NCI-H345 (cell line): ENCODE data around the gene KANTR.
"Not testable (repeated sequence)": the region's sequence is repeated elsewhere in the genome, so short reads cannot be mapped to it uniquely, and the experiment has no call there.

ENCODE experiments used
- DNase-seq: peaks from one replicate; lab custom pipeline; 2025; lab: John Stamatoyannopoulos, UW

Gene KANTR

GRCh38 chrX:53128097-53128749 is 34.3 kb downstream of the KANTR start:
- DNase-seq = no peak

GRCh38 chrX:53133400-53133799 is 39.5 kb downstream of the KANTR start:
- DNase-seq = no peak

- no peak for DNase-seq
Measured at GRCh38 chrX:53135581-53135980, 41.6 kb downstream of the KANTR start.

DNA sequence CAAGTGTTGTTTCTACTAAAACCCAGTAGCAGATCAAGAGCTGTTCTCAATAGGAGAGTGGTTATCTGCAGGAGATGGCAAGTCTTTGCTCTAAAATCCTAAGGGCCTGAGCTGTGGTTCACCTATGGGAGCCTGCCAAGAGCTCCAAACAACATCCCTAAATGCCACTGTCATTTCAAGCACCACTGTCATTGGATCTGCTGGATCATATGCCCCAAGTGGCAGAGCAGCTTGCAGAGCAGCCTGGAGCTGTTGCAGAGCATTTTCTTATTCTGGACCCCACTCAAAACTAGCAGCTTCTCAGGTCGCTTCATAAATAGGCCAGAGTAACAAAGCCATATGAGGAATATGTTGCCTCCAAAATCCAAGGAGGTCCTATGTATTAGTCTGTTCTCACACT is 59.6 kb downstream of the KANTR start:
- no peak for DNase-seq

DNA sequence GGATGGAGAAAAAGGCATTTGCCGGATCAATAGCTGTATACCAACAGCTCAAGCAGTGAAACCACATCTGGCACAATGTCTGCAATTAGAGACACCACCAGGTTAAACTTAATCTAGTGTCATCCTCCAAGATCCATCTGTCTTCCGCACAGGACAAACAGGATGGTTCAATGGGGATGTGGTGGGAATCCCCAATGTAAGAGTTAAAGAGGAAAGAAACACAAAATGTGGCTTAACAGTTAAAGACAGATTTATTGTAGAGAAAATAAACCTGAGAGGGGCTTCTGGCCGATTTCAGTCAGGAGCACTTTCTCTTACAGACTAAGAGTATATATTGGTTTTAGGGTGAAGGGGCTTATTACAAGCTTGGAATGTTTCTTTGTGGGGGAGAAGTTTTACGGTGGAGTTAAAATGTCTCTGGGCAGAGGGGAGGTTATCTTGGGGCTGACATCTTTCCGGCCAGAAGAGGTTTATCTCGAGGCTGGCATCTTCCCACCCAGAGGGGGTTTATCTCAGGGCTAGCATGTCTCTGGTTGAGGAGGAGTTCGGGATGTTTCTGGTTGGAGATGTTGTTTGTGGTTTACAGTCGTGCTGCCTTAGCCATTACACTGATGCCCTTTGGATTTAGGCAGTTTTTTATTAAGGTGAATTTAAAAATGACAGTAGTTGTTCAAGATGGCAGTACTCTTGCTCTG is 61.7 kb downstream of the KANTR start:
- DNase-seq = no peak

GRCh38 chrX:53156207-53156596 is 62.3 kb downstream of the KANTR start:
- no peak for DNase-seq

- DNase-seq = no peak
Measured at GRCh38 chrX:53159184-53159583, 65.2 kb downstream of the KANTR start.

- no peak for DNase-seq
Measured at GRCh38 chrX:53160297-53160983, 66.5 kb downstream of the KANTR start.

DNA sequence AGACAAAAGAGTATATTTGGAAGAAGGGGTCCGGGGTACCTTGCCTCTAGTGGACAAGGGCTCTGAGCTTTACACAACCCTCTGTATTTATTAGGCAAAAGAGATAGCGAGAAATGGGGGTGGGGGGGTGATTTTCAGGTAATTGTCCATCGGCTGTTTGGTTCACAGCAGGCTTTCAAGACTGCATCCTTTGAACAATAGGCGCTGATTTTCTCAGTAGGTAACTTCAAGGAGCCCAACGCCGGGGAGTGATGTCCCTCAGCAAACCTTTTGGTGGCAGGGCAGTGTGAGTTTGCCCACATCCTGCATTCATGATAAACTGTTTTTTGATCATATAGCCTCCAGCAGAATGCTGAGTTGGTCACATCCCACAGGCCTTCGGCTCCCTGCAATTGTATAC is 69.5 kb downstream of the KANTR start:
- DNase-seq = no peak

- DNase-seq = not testable (repeated sequence)
Measured at GRCh38 chrX:53164566-53164965, 70.6 kb downstream of the KANTR start.

DNA sequence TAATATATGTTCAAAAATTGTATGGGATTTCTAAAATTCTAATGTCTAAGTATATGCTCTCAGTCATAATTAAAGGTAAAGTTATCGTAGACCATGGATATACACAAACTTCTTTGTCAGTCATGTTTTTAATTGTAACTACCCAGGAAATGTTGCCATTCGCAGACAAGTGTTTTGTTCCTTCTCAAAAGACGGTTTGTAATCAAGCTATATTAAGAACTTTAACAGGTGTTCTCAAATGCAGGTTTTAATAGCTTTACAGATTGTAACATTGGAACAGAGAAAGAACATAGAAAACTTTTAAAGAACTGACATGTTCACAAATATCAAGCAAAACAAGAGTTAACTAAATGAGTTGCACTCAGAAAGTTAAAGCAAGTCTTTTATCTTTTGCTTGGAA is 72.2 kb downstream of the KANTR start:
- no peak for DNase-seq

DNA sequence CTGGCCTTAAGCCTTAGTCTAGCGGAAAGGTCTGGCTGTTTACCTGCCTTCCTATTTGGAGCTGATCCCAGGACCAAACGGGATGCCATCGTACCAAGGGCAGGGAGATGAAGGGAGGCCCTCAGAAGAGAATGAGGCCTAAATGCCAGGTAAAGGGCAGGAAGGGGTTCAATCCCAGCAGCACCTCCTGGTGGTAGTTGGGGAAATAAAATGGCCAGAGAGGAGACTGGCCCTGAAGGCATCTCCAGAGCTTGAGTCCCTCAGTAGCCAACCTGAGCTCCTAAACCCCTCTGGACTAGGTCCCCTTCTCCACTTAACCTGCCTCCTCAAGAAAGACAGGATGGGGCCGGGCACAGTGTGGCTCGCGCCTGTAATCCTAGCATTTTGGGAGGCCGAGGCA is 77.4 kb downstream of the KANTR start:
- no peak for DNase-seq
